Thoracic aorta (tissue), 2 donors: ENCODE results near the gene NRXN3. TPM values are rescaled to one million over a fixed set of nuclear protein-coding genes. Genes with fewer than 3 reads are reported as not detected.

Source experiments
- ATAC-seq: fragments of 150-250 bp; one replicate; pipeline ENCODE4 v1.8.0; 2017; ENCODE audit warnings: low read depth; ENCODE audit not compliant: insufficient number of reproducible peaks, low FRiP score
- DNase-seq: peaks from one replicate; pipeline ENCODE4 v3.0.0-alpha.2; 2020; ENCODE audit warnings: low spot score
- H3K27ac ChIP-seq, 2 donors: fragments of 200-600 bp; sonication (generic); 1 replicate in 1 of 2; 2 replicates in 1 of 2; pipeline ENCODE4 v1.5.1; 2016; ENCODE audit warnings: mild to moderate bottlenecking in 2 of 2, moderate library complexity in 2 of 2
- H3K27me3 ChIP-seq: fragments of 200-600 bp; sonication (generic); replicated peaks from 2 replicates; pipeline ENCODE4 v1.6.0; 2016; ENCODE audit warnings: mild to moderate bottlenecking; ENCODE audit not compliant: insufficient read depth
- H3K36me3 ChIP-seq: fragments of 200-600 bp; sonication (generic); one replicate; pipeline ENCODE4 v1.5.1; 2016
- H3K4me1 ChIP-seq, 2 donors: fragments of 200-600 bp; sonication (generic); 1 replicate in 1 of 2; 2 replicates in 1 of 2; pipeline versions ENCODE4 v1.5.1 to v1.6.0; 2016; ENCODE audit warnings: low read depth in 2 of 2, mild to moderate bottlenecking in 1 of 2; ENCODE audit not compliant: control insufficient read depth in 1 of 2
- H3K4me3 ChIP-seq: fragments of 200-600 bp; sonication (generic); 2 replicates; pipeline ENCODE4 v1.5.1; 2016; ENCODE audit warnings: mild to moderate bottlenecking
- H3K9me3 ChIP-seq: fragments of 200-600 bp; sonication (generic); 2 replicates; pipeline ENCODE4 v1.5.1; 2016
- CTCF ChIP-seq: fragments of 200-600 bp; sonication (generic); IDR thresholded peaks from one replicate; pipeline ENCODE4 v1.5.1; 2019; ENCODE audit warnings: antibody characterized with exemption
- total RNA-seq, 2 donors: library from RNA; depleted of rRNA; stranded (reverse); fragments of >200 nt; gene quantifications; one replicate each; pipeline versions ENCODE4 v1.1.0 to v1.2.3, GENCODE V29; 2016

NRXN3 gene
- total RNA-seq, 2 donors from 2014 or later, result 5.6 to 33.3 TPM

- H3K36me3 ChIP-seq, result no peaks in the 10 kb centered on the region
- no peaks in the 10 kb centered on the region for H3K27me3 ChIP-seq
- H3K4me1 ChIP-seq, result no peaks in the 10 kb centered on the region
- DNase-seq (no peak), ATAC-seq (no peak)
- no peak for TF ChIP-seq CTCF
- no peak overlapping the region for H3K4me3 ChIP-seq
- H3K9me3 ChIP-seq, result no peaks in the 10 kb centered on the region
- H3K27ac ChIP-seq, result no peak overlapping the region
Measured at GRCh38 chr14:78653173-78653572, 483.0 kb downstream of the NRXN3 start.

- H3K36me3 ChIP-seq, result no peaks in the 10 kb centered on the region
- DNase-seq (no peak), ATAC-seq (no peak)
- H3K27ac ChIP-seq, result no peak overlapping the region
- H3K4me1 ChIP-seq, result no peaks in the 10 kb centered on the region
- H3K9me3 ChIP-seq, result no peaks in the 10 kb centered on the region
- no peak for TF ChIP-seq CTCF
- no peak overlapping the region for H3K4me3 ChIP-seq
- H3K27me3 ChIP-seq, result no peaks in the 10 kb centered on the region
Measured at GRCh38 chr14:78657451-78657850, 487.3 kb downstream of the NRXN3 start.

- Histone ChIP-seq H3K4me3 (no peak overlapping the region), H3K4me1 (no peaks in the 10 kb centered on the region), H3K27ac (no peak overlapping the region), H3K27me3 (no peaks in the 10 kb centered on the region), H3K36me3 (no peaks in the 10 kb centered on the region), H3K9me3 (no peaks in the 10 kb centered on the region)
- DNase-seq (no peak), ATAC-seq (no peak)
- no peak for TF ChIP-seq CTCF
Measured at GRCh38 chr14:78664841-78665240, 494.7 kb downstream of the NRXN3 start.

GRCh38 chr14:78666336-78667056 lies 496.3 kb downstream of the NRXN3 start:
- Histone ChIP-seq H3K27ac (no peak overlapping the region), H3K27me3 (no peaks in the 10 kb centered on the region), H3K4me3 (no peak overlapping the region), H3K4me1 (no peaks in the 10 kb centered on the region), H3K36me3 (no peaks in the 10 kb centered on the region), H3K9me3 (no peaks in the 10 kb centered on the region)
- DNase-seq, result no peak
- TF ChIP-seq CTCF, result no peak
- no peak for ATAC-seq

GRCh38 chr14:78667141-78667540 lies 497.0 kb downstream of the NRXN3 start:
- Histone ChIP-seq H3K4me3 (no peak overlapping the region), H3K27ac (no peak overlapping the region), H3K36me3 (no peaks in the 10 kb centered on the region), H3K4me1 (no peaks in the 10 kb centered on the region), H3K9me3 (no peaks in the 10 kb centered on the region), H3K27me3 (no peaks in the 10 kb centered on the region)
- ATAC-seq (no peak), DNase-seq (no peak)
- TF ChIP-seq CTCF, result no peak
